Endometrium (tissue), 2 donors: Measurements from ENCODE around the gene ZNF439.
"Not testable (repeated sequence)": the region's sequence is repeated elsewhere in the genome, so short reads cannot be mapped to it uniquely, and the experiment has no call there.

ENCODE experiments used
- FAIRE-seq: peaks from 2 replicates; lab custom pipeline; 2012; peaks lifted over from hg19 to GRCh38; lab: Jason Lieb, UNC
- donor health status: control.
- donor health status: control.

ZNF439 gene

DNA sequence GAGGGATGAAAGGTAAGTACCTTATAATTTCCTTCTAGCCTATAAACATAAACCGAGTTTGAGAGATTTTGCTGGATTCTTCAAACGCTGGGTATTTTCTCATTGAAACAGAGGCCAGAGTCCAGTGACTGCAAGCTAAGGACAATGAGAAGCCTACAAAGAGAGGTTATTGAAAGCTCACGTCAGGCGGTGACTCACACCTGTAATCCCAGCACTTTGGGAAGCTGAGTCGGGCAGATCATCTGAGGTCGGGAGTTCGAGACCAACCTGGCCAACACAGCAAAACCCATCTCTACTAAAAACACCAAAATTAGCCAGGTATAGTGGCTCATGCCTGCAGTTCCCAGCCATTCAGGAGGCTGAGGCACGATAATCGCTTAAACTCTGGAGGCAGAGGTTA, 24.1 kb downstream of the ZNF439 start:
- FAIRE-seq: no peak

DNA sequence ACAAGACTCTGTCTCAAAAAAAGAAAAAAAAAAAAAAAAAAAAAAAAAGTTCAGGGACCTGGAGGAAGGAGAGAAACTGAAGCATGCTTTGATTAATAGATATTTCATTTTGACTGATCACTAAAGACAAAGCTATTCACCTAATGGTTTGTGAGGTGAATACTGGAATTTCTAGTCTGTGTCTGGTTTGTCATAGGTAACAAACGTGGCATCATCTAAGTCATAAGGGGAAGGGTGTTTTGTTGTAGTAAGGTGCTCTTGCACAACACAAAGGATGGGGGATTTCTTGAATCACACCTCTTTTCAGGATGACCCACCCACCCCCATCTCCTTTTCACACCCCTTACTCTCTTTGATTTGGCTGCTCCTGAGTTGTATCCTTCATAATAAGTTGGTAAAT, 25.2 kb downstream of the ZNF439 start:
- no peak for FAIRE-seq

DNA sequence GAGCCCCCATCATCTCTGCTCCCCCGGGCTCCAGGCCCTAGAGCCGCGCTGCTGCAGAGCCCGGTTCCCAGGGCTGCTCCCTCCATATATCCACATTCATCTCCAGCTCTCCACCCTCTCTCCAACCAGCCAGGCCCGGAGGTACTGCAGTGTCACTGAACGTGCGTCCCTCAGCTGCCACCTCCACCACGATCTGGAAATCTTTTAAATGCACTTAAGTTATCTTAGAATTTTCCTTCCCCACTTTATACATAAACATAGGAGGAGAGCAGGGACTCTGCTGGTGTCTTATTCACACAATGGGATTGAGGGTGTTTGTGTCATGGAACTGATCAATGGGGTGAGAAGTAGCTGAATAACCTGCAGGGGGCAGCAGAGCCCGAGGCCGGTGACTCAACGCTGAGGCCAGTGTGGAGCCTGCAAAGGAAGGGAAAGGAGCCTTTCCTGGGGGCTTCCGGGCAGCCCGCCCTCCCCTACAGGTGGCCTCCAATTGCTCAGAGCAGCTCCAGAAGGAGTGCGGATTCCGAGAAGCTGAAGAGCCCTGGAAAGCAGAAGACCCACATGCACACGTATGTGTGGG, 31.3 kb downstream of the ZNF439 start:
- not testable (repeated sequence) for FAIRE-seq

DNA sequence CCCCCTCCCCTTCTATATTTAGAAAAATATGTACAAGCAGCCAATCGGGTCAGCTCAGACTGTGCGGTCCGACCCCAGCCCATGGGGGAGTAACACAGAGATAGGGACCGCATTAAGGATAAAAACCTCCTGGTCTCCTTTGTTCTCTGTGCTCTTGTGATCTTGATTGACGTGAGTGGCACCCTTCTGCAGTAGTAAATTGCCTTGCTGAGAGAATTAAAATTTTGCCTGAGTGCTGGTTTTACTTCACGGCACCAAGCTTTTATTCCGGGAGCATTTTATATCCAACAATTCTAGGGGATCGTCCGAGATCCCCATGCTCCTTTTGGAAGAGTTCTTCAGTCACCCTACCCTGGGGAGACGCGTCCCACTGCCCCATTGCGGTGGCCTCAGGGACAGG, 32.1 kb downstream of the ZNF439 start:
- no peak for FAIRE-seq

DNA sequence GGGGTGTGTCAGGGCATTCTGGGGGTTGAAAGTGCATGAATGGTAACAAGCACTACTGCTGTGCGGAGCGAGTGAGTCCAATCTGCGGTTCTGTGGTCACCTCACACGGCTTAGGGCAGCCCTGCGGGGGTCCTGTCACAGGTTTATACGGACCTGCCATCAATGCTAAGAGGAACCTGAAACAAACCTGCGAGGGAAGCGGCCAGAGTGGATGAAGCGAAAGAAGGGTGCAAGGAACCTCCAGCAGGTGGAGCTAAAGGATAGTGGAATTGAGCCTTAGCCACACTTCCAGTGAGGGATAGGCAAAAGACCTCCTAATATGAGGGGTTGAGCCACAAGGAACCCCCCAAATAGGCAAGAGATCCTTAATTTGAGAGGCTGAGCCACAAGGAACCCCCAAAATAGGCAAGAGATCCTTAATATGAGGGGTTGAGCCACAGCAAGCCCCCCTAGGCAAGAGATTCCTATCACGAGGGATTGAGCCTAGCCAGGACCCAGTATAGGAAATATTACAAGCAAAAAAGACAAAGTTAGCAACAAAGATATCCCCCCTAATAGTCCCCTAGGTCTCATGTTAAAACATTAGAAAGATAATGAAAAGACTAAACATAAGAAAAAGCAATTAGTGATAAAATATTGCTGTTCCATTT, 32.8 kb downstream of the ZNF439 start:
- FAIRE-seq: no peak

DNA sequence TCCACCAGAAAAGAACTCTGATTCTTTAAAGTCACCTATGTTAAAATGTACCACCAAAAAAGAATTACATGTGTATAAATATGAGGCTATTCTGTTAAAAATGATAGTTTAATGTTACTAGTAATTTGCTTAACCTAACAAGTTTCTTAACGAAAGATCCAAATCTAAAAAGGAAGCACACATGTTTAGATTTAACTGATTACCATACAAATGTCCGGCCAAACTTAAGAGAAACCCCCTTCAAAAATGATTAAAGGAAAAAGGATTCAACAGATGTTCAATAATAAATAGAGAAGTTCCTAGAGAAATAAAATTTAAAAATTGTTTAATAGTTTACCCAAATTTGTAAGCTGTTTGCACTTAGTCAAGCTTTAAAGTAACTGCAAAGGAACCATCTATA, 34.1 kb downstream of the ZNF439 start:
- no peak for FAIRE-seq

DNA sequence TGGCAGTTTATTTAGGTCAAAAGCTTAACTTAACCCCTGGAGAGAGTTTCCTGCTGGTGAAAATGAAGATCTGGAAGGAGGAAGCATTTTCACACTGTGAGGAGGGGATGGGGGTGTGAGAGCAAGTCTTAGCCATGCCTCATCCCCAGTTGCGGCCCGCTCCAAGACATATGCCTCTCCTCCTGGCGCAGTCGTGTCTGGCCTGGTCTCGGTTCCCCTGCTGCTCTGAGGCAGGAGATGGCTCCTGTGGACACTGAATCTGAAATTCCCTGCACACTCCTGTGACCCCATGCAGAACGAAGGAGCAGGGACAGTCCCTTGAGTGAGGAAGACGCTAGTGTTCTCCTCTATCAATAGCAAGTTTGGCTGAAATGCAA, 38.7 kb downstream of the ZNF439 start:
- FAIRE-seq: no peak

DNA sequence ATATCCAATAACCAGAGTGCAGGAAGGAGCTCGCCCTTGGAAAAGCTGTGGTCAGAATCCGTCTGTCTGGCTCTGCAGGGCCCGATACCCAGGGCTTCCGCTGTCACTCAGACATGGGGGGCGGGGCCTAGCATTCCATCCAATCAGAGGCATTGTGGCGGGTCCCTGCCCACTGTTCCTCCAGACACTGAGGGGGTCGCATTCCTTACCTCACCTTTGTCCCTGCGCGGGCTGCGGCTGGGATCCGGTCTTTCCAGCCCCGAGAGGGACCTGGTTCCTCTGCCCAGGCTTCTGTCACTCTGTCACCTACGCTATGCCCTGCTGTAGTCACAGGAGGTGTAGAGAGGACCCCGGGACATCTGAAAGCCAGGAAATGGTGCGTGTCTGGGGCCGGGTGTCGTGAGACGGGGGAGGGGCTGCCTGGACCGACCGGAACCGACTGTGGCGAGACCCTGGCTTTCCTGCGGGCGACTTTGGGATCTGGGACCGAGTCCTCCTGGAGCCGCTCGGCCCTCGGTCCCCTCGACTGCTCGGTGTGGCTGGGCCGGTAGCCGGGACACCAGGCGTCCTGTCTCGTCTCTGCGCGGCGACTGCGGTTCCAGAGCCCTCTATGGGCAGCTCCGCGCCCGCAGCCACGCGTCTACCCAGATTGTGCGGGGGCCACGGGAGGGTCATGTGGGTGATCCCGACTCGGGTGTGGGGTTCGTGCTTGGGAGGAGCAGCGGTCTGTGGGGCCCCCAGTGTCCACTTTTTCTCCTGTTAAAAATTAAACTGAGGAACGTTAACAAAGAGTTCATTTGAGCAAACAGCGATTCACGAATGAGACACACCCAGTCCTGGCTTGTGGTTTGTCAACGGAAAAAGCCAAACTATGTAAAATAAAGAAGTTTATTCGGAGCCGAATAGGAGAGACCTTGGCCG, 39.3 kb downstream of the ZNF439 start, which contains the start of gene ZNF69:
TSS of gene ZNF69 (plus strand) at position 172 of the 921 bp plus-strand sequence. CDS start at position 314, 142 bp downstream.
- no peak for FAIRE-seq

DNA sequence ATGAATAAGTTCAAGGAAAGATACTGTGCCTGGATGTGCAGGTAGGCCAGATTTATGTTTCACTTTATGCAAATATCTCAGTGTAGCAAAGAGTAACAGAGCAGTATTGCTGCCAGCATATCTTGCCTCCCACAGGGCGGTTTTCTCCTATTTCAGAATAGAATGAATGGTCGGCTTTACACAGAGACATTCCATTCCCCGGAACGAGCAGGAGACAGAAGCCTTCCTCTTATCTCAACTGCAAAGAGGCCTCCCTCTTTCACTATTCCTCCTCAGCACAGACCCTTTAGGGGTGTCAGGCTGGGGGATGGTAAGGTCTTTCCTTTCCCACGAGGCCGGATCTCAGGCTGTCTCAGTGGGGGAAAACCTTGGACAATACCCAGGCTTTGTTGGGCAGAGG, 41.4 kb downstream of the ZNF439 start:
- not testable (repeated sequence) for FAIRE-seq

DNA sequence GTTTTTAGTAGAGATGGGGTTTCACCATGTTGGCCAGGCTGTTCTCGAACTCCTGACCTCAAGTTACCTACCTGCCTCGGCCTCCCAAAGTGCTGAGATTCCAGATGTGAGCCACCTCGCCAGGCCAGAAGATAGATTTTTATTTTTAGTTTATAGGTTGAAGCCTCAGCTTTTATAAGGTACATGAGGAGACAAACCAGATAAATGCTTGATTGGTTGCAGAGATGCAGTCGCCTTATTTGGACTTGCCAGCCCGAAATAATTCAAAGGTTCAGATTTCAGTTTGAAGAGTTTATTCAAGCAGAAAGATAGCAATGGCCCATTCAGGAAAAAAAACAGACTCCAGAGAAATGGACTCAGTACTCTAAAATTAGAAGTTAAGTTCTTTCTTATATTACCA, 42.1 kb downstream of the ZNF439 start:
- no peak for FAIRE-seq

DNA sequence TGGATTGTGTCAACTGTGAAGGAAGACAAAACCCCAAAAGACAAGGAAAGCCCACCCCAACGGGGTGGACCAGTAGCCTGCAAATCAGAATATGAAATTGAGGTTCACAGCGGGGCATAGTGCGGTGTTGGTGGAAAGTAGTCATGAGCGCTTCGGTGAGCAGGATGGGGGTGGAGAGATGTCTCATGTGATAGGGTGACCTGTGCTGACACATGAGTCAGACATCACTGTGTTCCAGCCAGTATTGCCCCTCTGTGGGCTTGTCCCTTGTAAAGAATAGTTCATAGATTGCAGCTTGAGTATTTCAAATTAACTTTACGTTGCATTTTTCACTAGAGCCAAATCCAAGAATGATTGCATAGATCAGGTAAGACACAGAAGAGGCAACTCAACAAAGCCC, 46.3 kb downstream of the ZNF439 start:
- no peak for FAIRE-seq

DNA sequence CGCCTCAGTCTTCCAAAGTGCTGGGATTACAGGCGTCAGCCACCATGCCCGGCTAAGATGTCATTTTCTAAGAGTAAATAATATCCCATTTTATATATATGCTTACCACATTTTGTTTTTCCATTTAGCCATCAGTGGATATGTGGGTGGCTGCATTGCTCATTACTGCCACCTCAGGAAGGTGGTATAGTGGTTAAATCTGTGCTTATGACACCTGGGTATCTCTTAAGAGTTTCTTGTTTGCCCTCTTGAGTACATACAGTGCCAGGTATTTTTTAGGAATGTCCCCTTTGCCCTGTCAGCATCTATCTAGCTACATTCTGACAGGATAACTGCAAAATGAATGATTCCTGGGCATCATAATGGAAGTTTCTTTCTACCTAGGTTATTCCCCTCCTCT, 53.7 kb downstream of the ZNF439 start:
- no peak for FAIRE-seq

DNA sequence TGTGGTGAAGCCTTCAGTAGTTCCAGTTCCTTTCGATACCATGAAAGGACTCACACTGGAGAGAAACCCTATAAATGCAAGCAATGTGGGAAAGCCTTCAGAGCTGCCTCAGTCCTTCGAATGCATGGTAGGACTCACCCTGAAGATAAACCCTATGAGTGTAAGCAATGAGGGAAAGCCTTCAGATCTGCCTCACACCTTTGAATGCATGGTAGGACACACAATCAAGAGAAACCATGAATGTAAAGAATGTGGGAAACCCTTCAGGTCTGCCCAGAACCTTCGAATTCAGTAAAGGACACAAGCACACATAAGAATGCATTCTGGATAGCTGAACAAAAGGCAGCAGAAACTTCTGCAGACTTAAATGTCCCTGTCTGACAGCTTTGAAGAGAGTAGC, 57.4 kb downstream of the ZNF439 start:
- FAIRE-seq: no peak

DNA sequence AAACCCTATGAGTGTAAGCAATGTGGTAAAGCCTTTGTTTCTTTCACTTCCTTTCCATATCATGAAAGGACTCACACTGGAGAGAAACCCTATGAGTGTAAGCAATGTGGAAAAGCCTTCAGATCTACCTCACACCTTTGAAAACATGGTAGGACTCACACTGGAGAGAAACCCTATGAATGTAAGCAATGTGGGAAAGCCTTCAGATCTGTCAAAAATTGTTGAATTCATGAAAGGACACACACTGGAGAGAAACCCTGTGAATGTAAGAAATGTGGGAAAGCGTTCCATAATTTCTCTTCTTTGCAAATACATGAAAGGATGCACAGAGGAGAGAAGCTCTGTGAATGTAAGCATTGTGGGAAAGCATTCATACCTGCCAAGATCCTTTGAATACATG, 63.4 kb downstream of the ZNF439 start:
- FAIRE-seq: not testable (repeated sequence)

DNA sequence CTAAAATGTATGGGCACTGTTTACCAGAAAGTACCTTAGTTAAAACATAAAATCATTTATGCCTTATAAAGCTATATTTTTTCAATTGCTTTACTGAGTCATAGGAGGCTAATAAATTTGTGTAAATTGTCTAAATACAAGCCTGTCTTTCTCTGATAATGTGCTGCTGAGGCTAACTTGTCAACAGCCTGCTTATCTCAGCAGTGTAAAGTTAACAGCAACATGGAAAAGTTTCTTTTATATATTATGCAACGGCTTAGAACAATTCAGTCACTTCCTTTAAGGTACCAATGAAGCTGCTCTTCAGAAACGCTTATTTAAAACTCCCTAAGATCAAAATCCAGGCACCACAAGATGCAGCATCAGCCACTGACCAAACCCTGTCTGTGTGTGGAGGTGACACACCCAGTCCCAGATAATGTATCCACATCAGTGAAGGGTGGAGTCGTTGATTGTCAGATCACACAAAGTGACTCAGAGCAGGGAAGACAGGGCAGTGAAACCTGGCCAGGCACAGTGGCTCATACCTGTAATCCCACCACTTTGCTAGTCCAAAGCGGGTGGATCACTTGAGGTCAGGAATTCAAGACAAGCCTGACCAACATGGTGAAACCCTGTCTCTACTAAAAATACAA, 66.0 kb downstream of the ZNF439 start:
- FAIRE-seq: not testable (repeated sequence)
